Breast epithelium (tissue), 3 donors: ENCODE results near the gene MX1.

Experiments used
- POLR2AphosphoS5 ChIP-seq, 3 donors: sonication (generic); formaldehyde crosslinking; IDR thresholded peaks; one replicate each; pipeline ENCODE4 v1.6.1; 2017; ENCODE audit warnings: antibody characterized with exemption in 3 of 3
- TF ChIP-seq, protein P1 (sequence below), 3 donors: fragments of 450-650 bp; IDR thresholded peaks; one replicate each; pipeline ENCODE4 v1.5.1; 2016 to 2017; ENCODE audit warnings: antibody characterized with exemption in 3 of 3, mild to moderate bottlenecking in 3 of 3, moderate library complexity in 3 of 3

DNA sequence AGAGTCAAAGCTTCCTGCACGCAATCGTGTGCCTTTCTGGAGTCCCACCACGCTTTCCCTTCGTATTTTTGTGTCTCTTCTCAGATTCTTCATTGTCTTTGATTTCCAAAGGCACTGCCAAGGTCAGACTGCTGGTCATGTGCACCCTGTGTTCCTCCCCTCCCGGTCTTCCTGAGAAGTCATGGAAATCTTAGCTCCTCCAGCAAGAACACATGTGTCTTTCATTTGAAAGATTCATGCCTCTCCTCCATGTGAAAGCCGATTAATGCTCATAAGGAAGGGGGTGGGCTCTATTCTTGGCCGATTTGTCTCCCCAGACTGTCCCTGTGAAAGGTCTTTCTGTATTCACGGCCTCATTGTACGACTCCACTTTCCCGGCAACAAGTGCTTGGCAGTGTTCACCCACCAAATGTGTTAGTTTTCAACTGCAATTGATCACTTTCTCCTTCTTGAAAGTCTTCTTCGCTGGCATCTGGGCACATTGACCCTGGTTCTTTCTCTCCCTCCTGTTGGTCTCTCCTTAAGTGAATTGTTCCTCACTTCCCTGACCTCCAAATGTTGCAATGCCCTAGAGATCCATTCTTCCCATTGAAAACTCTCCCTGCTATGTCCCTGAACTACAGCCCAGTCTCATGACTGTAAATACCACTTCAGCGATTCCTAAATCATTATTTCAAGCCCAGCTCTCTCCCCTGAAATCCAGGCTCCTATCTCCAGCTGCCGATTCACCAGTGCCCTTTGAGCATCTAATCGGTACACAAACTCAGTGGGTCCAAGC, 38.8 kb upstream of the MX1 start:
- TF ChIP-seq, protein P1, sequence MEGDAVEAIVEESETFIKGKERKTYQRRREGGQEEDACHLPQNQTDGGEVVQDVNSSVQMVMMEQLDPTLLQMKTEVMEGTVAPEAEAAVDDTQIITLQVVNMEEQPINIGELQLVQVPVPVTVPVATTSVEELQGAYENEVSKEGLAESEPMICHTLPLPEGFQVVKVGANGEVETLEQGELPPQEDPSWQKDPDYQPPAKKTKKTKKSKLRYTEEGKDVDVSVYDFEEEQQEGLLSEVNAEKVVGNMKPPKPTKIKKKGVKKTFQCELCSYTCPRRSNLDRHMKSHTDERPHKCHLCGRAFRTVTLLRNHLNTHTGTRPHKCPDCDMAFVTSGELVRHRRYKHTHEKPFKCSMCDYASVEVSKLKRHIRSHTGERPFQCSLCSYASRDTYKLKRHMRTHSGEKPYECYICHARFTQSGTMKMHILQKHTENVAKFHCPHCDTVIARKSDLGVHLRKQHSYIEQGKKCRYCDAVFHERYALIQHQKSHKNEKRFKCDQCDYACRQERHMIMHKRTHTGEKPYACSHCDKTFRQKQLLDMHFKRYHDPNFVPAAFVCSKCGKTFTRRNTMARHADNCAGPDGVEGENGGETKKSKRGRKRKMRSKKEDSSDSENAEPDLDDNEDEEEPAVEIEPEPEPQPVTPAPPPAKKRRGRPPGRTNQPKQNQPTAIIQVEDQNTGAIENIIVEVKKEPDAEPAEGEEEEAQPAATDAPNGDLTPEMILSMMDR (IDR thresholded peaks at IDR 0.05) = no peak
- no peak for TF ChIP-seq POLR2AphosphoS5 (IDR thresholded peaks at IDR 0.05)
